GM19324 (cell line): ENCODE measurements around the gene RPS29.
A peak's percentile ranks its signal among the peaks of the same experiment; 100 is the strongest.
"Not testable (repeated sequence)": the region's sequence is repeated elsewhere in the genome, so short reads cannot be mapped to it uniquely, and the experiment has no call there.

Experiments used
- ATAC-seq: cut with Tn5 transposase; IDR thresholded peaks from one replicate; pipeline ENCODE4 v1.9.1; 2021; ENCODE audit warnings: mild to moderate bottlenecking, moderate library complexity; ENCODE audit not compliant: unreplicated experiment, low FRiP score

The RPS29 gene

DNA sequence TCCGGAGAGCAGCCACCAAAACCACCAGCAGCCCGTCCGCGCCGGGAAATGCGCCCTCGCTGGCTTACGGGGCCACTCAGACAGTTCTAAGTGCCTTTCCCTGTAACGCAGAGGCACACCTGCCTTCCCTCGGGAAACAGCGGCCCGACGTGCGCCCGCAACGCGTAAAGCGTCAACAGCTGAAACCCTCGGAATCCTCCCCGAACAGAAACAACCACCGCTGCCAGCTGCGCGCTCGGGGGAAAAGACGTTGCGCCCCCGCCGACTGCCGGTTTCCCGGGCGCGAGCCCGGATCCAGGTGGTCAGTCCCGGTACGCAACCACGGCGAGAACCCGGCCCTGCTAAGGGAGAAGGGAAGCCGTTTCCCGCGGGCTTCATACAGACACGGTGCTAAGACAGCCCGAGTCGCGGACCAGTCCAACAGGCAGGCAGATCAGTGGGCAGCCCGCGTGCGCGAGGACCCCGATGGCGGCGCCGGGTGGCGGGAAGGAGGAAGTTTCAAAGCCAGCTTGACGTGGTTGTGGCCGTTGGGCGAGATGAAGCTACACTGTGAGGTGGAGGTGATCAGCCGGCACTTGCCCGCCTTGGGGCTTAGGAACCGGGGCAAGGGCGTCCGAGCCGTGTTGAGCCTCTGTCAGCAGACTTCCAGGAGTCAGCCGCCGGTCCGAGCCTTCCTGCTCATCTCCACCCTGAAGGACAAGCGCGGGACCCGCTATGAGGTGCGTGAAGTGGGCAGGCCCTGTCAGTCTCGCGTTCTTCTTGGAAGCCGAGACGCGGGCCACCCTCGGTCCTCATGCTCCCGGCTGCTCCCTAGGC lies 12.5 kb upstream of the RPS29 start, which contains the start of gene LRR1:
Gene LRR1, plus strand, starts transcription at position 456 of the 816 bp plus-strand sequence. Its CDS starts 81 bp downstream, at position 537.
- ATAC-seq, result peak; percentile 69

DNA sequence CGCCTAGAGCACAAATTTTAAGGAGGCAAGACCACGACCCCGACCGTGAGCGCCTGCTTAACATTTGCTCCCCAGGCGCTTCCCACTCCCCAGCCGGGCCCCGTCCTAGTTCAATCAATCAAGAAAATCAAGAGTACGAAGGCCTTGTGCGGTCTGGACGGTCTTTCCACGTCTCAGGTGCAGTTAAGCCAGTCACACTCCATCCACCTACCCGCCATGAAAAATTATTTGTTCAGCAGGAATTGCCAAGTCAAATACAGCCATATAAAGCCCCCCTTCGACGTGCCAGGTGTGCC lies 12.0 kb upstream of the RPS29 start:
- ATAC-seq, result peak; percentile 1

DNA sequence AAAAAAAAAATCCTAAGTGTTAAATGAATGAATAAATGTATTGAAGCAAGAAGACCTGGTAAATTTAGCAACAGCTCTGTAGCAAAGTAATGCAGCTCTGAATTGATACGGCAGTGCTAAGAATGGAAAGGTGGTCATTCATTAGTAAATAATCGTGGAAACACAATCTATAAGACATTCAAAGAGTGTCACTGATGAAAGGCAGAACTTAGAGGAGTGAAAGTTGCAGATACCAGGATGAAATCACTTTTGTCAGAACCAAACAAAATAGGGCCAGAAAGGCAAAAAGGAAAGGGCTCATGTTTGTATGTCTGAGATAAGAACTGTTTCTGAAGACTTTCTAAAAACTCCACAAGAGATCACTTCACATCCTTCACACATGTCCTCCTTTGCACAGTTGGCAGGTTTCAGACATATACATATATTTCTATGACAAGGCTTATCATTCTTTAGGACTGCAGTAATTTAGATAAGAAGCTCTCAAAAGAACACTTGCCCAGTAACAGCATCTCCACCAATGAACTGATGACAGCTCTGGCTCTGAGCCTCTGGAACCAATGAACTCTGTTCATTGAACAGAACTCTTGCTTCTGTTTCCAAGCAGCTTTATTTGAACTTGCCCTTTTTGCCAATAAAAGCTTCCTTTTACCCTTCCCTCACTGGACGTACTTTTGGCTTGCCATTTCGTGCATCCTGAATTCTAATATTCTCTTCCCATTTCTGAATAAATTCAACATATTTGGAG lies 8.3 kb upstream of the RPS29 start:
- ATAC-seq, result no peak

- ATAC-seq, result no peak
These were observed 6.8 kb upstream of the RPS29 start for GRCh38 chr14:49593016-49593415.

DNA sequence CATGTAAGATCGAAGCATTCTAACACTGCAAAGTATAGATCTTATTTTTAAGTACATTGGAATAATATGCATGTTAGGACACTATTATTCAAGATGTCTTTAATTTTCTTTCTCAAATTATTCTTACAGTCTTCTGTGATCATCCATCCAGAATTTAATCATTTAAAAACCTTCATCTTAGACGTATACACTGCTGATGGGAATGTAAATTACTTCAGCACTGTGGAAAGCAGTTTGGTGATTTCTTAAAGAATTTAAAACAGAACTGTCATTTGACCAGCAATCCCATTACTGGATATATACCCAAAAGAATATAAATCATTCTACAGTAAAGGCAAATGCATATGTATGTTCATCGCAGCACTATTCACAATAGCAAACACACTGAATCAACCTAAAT lies 3.2 kb upstream of the RPS29 start:
- ATAC-seq, result no peak

DNA sequence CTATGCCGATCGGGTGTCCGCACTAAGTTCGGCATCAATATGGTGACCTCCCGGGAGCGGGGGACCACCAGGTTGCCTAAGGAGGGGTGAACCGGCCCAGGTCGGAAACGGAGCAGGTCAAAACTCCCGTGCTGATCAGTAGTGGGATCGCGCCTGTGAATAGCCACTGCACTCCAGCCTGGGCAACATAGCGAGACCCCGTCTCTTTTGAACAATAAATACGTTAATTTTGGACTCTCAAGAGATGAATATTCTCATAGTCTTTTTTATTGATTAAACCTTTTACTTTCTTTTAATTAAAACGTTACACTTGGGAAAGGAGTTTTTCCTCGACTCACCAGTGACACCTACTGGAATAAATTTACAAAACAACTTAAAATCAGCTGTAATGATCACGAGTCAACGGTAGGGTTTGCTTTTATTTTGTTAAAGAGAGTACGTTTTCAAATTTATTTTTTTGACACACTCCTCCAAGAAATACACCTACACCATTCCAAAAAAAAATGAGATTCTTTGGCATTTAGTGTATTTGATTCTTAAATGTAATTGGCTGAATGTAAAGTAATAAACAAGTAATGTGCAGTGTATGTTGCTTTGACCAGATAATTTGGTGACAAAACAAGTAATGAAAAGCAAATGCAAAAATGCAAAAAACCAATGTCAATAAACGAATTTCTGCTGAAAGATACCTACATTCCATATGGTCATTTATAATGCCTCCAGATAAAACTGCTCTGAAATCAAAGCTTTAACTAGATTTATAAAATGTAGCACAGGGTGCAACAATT lies 687 bp upstream of the RPS29 start:
- peak; percentile 29 for ATAC-seq

DNA sequence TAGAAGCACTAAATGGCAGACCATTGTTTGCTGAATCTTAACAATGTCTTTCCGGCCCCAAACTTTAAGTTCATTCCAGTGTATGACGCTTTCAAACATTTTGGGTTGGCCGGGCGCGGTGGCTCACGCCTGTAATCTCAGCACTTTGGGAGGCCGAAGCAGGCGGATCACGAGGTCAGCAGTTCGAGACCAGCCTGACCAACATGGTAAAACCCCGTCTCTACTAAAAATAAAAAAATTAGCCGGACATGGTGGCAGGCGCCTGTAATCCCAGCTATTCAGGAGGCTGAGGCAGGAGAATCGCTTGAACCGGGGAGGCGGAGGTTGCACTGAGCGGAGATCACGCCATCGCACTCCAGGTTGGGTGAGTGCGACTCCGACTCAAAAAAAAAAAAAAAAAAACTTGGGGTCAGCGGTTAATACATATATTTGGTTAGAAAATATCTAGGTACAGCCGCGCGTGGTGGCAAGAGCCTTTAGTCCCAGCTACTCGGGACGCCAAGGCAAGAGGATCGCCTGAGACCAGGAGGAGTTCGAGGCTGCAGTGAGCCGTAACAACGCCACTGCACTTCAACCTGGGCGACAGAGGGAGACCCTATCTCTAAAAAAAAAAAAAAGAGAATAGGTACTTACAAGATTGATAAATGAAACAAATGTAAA lies 1.1 kb downstream of the RPS29 start:
- ATAC-seq, result not testable (repeated sequence)

- no peak for ATAC-seq
These were observed 2.1 kb downstream of the RPS29 start for GRCh38 chr14:49584058-49584457.

- no peak for ATAC-seq
These were observed 2.6 kb downstream of the RPS29 start for GRCh38 chr14:49583629-49584028.

DNA sequence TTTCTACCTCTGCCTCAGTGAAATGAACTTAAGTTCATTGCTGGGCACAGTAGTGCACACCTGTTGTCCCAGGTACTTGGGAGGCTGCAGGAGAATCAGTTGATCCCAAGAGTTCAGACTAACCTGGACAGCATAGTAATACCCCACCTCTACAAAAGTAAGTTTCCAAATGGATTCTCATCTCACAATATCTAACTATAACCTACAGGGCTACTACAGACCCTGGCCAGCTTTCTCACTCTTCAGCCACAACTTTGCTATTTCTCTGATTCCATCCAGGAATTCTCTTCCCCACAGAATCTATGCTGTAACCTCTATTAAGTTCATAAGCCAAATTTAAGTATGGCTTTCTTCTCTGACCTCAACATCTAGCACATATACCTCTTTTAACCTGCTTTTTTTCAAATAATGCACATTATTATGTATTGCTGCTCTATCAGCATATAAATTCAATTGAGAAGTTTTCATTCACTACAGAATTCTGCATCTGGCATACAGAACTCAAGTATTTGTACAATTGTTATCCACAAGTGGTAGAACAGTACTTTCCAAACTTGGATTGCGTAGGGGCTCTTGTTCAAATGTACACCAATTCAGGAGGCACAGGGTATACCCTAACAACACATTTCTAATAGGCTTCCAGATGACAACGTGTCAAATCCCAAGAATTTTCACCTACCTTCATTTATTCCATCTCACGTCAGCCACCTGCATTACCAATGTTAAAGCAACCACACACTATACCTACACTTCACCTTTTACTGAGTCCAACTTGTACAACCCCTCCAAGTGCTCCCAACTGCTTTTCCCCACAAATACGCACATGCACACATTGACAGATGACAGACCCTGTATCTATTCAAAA lies 3.8 kb downstream of the RPS29 start:
- no peak for ATAC-seq

GRCh38 chr14:49581209-49582112 lies 4.7 kb downstream of the RPS29 start:
- no peak for ATAC-seq

GRCh38 chr14:49579841-49580240 lies 6.3 kb downstream of the RPS29 start:
- no peak for ATAC-seq

- ATAC-seq, result no peak
These were observed 8.0 kb downstream of the RPS29 start for GRCh38 chr14:49578141-49578540.

- no peak for ATAC-seq
These were observed 12.1 kb downstream of the RPS29 start for GRCh38 chr14:49574038-49574437.

DNA sequence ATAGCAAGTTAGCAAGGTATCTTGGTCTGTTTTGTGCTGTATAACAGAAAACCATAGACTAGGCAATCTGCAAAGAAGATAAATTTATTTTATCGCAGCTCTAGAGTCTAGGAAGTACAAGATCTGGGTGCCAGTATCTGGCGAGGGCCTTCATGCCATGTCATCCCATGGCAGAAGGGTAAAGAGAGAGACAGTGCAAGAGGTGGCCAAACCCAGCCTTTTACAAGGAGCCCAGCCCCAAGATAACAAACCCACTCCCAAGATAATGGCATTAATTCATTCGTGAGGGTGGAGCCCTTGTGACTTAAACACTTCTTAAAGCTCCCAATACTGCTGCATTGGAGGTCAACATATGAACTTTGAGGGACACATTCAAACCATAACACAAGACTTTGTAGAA lies 16.9 kb downstream of the RPS29 start:
- ATAC-seq, result no peak

DNA sequence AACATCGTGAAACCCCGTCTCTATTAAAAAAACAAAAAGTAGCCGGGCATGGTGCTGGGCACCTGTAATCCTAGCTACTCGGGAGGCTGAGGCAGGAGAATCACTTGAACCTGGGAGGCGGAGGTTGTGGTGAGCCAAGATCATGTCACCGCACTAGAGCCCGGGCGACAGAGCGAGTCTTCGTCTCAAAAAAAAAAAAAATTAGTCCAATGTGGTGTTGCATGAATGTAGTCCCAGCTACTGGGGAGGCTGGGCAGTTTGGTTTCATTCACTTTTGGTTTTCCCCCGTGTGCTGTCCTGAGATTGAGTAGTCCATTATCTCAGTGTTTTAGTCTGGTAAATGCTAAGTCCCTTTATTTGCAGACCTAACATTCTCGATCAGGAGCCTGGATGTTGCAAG lies 19.5 kb downstream of the RPS29 start:
- ATAC-seq, result no peak

DNA sequence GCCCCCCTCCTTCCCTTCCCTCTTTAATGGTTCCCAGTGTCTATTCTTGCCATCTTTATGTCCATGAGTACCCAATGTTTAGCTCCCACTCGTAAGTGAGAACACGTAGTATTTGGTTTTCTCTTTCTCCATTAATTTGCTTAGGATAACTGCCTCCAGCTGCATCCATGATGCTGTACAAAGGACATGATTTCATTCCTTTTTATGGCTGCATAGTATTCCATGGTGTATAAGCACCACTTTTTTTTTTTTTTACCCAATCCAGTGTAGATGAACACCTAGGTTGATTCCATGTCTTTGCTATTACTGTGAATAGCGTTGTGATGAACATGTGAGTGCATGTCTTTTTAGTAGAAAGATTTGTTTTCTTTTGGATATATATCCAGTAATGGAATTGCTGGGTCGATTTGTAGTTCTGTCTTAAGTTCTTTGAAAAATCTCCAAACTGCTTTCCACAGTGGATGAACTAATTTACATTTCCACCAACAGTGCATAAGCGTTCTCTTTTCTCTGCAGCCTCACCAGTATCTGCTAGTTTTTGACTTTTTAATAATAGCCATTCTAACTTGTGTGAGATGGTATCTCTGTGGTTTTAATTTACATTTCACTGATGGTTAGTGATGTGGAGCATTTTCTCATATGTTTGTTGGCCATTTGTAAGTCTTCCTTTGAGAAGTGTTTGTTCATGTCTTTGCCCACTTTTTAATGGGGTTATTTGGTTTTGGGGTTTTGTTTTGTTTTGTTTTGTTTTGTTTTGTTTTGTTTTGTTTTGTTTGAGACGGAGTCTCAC lies 26.0 kb downstream of the RPS29 start:
- ATAC-seq, result no peak

GRCh38 chr14:49553892-49554291 lies 32.3 kb downstream of the RPS29 start:
- no peak for ATAC-seq
